ENCODE measurements around the gene PILRA. TPM values are rescaled to one million over a fixed set of nuclear protein-coding genes. Genes with fewer than 3 reads are reported as not detected.

Gene PILRA
- total RNA-seq, 1 experiment from 2014 or later: 0.65 TPM

DNA sequence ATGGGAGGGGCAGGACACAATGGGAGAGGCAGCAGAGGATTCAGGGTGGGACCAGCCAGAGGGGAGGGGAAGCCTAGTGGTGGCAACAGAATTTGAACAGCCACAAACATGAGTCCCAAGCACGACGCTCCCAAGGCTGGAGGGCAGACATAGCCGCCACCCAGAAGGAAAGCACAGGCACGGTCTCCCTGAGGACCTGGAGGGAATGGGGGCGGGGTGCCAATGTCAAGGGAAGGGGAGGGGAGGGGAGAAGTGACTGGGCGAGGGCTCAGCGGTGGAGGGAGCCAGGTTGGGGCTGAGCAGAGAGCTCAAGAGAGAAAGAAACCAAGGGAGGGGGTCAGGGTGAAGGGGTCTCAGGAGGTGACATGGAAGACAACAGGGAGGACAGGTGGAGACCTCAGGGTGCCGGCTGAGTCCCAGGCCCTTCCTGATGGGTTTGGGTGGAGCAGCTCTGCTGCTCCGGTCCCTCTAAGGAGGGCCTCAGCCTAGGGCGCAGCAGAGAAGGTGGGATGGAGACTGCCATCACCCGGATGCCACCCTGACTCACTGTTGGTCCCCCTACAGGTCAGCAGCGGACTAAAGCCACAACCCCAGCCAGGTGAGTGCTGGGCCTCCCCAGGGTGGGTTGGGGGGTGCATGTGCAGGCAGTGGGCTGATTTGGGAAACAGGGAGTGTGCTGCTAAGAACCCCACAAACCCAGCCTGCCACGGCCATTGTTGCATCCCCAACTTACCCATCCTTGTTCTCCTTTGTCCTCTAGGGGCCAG, 24.2 kb downstream of the PILRA start:
- TF ChIP-seq, protein P1, sequence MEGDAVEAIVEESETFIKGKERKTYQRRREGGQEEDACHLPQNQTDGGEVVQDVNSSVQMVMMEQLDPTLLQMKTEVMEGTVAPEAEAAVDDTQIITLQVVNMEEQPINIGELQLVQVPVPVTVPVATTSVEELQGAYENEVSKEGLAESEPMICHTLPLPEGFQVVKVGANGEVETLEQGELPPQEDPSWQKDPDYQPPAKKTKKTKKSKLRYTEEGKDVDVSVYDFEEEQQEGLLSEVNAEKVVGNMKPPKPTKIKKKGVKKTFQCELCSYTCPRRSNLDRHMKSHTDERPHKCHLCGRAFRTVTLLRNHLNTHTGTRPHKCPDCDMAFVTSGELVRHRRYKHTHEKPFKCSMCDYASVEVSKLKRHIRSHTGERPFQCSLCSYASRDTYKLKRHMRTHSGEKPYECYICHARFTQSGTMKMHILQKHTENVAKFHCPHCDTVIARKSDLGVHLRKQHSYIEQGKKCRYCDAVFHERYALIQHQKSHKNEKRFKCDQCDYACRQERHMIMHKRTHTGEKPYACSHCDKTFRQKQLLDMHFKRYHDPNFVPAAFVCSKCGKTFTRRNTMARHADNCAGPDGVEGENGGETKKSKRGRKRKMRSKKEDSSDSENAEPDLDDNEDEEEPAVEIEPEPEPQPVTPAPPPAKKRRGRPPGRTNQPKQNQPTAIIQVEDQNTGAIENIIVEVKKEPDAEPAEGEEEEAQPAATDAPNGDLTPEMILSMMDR (IDR thresholded peaks at IDR 0.05; ENCODE audit: unreplicated experiment): no peak
- H3K27ac Mint-ChIP-seq (ENCODE audit: low read depth, unreplicated experiment): no peak overlapping the region
- CTCF ChIA-PET: interaction anchor here (2.1 kb wide), 1 partner anchor 10 kb away, joined by 15 read pairs; no protein-coding TSS in a partner anchor
- no peak overlapping the region for H3K4me3 Mint-ChIP-seq (ENCODE audit: unreplicated experiment)
- POLR2A ChIA-PET: no interaction called here
- H3K4me1 Mint-ChIP-seq (ENCODE audit: insufficient read depth, unreplicated experiment): no peaks in the 10 kb centered on the region
- H3K9me3 Mint-ChIP-seq (ENCODE audit: unreplicated experiment): no peaks in the 10 kb centered on the region
- intact Hi-C loops (cut with micrococcal nuclease): no loop called here
- peaks cover 6% of the 10 kb centered on the region for H3K36me3 Mint-ChIP-seq (ENCODE audit: insufficient read depth, unreplicated experiment)
- no peak for DNase-seq (ENCODE audit: unreplicated experiment)
- BruUV-seq (replicated peaks): no TSS peak
- peaks cover 29% of the 10 kb centered on the region for H3K27me3 Mint-ChIP-seq (ENCODE audit: insufficient read depth, unreplicated experiment)

DNA sequence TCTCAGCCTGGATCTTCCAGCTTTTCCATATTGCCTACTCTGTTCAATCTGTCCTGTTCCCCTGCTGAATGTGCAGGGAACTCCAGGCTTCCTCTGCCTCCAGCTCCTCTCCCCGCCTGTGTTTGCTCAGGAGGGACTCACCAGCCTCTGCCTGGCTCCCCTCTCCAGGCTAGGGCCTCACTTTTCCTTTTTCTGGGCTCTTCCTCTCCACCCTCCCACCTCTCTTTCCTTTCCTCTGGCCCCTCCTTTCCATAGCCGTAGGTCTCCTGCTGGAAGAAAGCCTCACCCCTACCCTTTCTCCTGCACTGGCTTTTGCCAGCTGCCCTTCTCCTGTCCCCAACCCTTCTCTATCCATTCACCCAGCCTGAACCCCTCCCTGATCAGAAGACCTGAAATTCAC, 25.0 kb downstream of the PILRA start:
- H3K4me3 Mint-ChIP-seq (ENCODE audit: unreplicated experiment): no peak overlapping the region
- H3K27me3 Mint-ChIP-seq (ENCODE audit: insufficient read depth, unreplicated experiment): peaks cover 25% of the 10 kb centered on the region
- no peak overlapping the region for H3K27ac Mint-ChIP-seq (ENCODE audit: low read depth, unreplicated experiment)
- H3K36me3 Mint-ChIP-seq (ENCODE audit: insufficient read depth, unreplicated experiment): peaks cover 6% of the 10 kb centered on the region
- TF ChIP-seq, protein P1 (IDR thresholded peaks at IDR 0.05; ENCODE audit: unreplicated experiment): no peak
- no peaks in the 10 kb centered on the region for H3K9me3 Mint-ChIP-seq (ENCODE audit: unreplicated experiment)
- ChIA-PET CTCF (no interaction called here), POLR2A (no interaction called here)
- BruUV-seq (replicated peaks): no TSS peak
- intact Hi-C loops (cut with micrococcal nuclease): no loop called here
- no peak for DNase-seq (ENCODE audit: unreplicated experiment)
- H3K4me1 Mint-ChIP-seq (ENCODE audit: insufficient read depth, unreplicated experiment): no peaks in the 10 kb centered on the region

DNA sequence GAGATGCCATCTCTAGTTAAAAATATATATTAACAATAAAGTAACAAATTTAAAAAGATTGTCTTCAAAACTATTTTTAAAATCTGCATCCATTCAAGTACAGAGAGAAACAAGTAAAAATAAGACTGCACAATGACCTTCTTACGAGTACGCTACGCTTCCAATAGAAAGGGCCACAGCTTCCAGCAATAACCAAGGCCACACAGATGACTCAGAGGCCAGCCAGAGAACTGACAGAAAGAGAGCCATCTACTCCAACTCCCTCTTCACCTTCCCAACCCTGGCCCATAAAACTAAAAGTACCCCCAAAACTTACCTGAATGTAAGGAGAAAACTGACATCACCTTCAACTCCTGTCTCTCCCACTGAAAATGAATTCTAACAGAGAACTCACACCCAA, 26.8 kb downstream of the PILRA start:
- H3K36me3 Mint-ChIP-seq (ENCODE audit: insufficient read depth, unreplicated experiment): peaks cover 6% of the 10 kb centered on the region
- POLR2A ChIA-PET: interaction anchor here (1.2 kb wide), 1 partner anchor 32 kb away, joined by 4 read pairs; no protein-coding TSS in a partner anchor
- DNase-seq (ENCODE audit: unreplicated experiment): no peak
- TF ChIP-seq, protein P1 (IDR thresholded peaks at IDR 0.05; ENCODE audit: unreplicated experiment): no peak
- BruUV-seq (replicated peaks): no TSS peak
- H3K9me3 Mint-ChIP-seq (ENCODE audit: unreplicated experiment): no peaks in the 10 kb centered on the region
- no peak overlapping the region for H3K4me3 Mint-ChIP-seq (ENCODE audit: unreplicated experiment)
- intact Hi-C loops (cut with micrococcal nuclease): no loop called here
- H3K27ac Mint-ChIP-seq (ENCODE audit: low read depth, unreplicated experiment): no peak overlapping the region
- H3K4me1 Mint-ChIP-seq (ENCODE audit: insufficient read depth, unreplicated experiment): no peaks in the 10 kb centered on the region
- peaks cover 22% of the 10 kb centered on the region for H3K27me3 Mint-ChIP-seq (ENCODE audit: insufficient read depth, unreplicated experiment)
- CTCF ChIA-PET: no interaction called here

DNA sequence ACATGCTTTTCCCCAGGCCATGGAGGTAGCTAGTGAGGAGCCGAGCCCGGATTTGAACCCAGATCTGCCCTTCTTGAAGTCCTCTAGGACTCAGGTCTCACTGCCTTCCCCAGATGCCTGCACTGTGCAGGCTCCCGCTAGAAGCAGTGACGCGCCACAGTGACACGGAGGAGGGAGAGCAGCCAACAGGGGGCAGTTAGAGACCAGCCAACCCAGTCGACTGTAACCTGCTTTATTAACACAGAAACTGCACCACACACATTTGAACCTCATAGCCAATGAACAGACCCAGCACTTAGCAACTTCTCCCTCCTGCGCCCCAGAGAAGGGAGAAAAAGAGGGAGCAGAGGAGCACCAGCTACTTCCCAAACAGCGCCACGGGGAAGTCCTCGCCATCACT, 27.4 kb downstream of the PILRA start:
- Mint-ChIP-seq H3K9me3 (ENCODE audit: unreplicated experiment) (no peaks in the 10 kb centered on the region), H3K27me3 (ENCODE audit: insufficient read depth, unreplicated experiment) (peaks cover 22% of the 10 kb centered on the region), H3K4me3 (ENCODE audit: unreplicated experiment) (no peak overlapping the region), H3K36me3 (ENCODE audit: insufficient read depth, unreplicated experiment) (peaks cover 6% of the 10 kb centered on the region), H3K4me1 (ENCODE audit: insufficient read depth, unreplicated experiment) (no peaks in the 10 kb centered on the region), H3K27ac (ENCODE audit: low read depth, unreplicated experiment) (no peak overlapping the region)
- CTCF ChIA-PET: interaction anchor here (0.5 to 0.6 kb wide), 2 partner anchors 16 to 38 kb away, joined by 6 to 8 read pairs; no protein-coding TSS in a partner anchor
- no TSS peak for BruUV-seq (replicated peaks)
- DNase-seq (ENCODE audit: unreplicated experiment): no peak
- TF ChIP-seq, protein P1 (IDR thresholded peaks at IDR 0.05; ENCODE audit: unreplicated experiment): no peak
- POLR2A ChIA-PET: interaction anchor here (0.9 to 1.2 kb wide), 2 partner anchors 10 to 32 kb away, joined by 4 to 5 read pairs; no protein-coding TSS in a partner anchor
- intact Hi-C loops (cut with micrococcal nuclease): no loop called here

Data from MCF 10A (cell line).